ENCODE results near the gene AFMID.

The AFMID gene

GRCh38 chr17:78255953-78256706 is 69.0 kb downstream of the AFMID start:
- DNase-seq, result no peak

GRCh38 chr17:78256707-78257591 is 69.8 kb downstream of the AFMID start:
- no peak for DNase-seq

Data from fibroblast of skin of scalp (primary cell).